ENCODE data around the gene UST. TPM values are rescaled to one million over a fixed set of nuclear protein-coding genes. Genes with fewer than 3 reads are reported as not detected.
"Not testable (repeated sequence)": the region's sequence is repeated elsewhere in the genome, so short reads cannot be mapped to it uniquely, and the experiment has no call there.

The UST gene
- total RNA-seq, 2 donors from 2014 or later = 3.5 to 6.5 TPM

DNA sequence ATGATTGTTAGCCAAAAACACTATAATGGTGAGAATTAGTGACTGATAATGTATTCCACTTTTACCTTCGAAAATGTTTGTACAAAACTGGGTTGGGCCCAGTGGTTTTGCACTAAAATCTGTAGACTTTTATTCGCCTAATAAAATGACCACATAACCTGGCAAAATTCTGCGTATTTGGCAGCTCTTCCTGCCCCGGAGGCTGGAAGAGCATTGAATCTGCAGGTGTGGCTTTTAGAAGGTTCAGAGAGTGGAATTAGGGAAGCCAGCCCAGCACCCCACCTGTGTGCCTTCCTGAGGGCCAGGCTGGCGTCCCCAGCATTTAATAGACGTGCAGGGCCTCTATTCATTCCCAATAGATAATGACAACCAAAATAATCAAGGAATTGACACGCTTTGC lies 256.7 kb downstream of the UST start:
- ATAC-seq = no peak
- intact Hi-C loops (cut with DNase I) = no loop called here
- no peak for DNase-seq

GRCh38 chr6:149004664-149005063 lies 257.8 kb downstream of the UST start:
- ATAC-seq = no peak
- no peak for DNase-seq
- intact Hi-C loops (cut with DNase I) = no loop called here

GRCh38 chr6:149006236-149006635 lies 259.4 kb downstream of the UST start:
- intact Hi-C loops (cut with DNase I); ATAC-seq; DNase-seq: not testable (repeated sequence)

DNA sequence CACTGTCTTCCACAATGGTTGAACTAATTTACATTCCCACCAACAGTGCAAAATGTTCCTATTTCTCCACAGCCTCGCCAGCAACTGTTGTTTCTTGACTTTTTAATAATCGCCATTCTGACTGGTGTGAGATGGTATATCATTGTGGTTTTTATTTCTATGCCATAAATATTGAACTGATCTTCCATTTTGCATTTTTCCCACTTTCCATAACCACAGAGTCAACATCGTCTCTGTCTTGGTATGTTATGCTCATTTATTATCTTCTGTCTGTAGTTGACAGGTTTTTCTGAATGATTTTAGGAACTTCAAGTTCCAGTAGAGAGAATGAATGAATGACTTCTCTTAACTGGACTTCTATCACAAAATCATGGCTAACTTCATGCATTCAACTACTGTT lies 259.8 kb downstream of the UST start:
- DNase-seq (no peak), ATAC-seq (no peak)
- intact Hi-C loops (cut with DNase I) = no loop called here

DNA sequence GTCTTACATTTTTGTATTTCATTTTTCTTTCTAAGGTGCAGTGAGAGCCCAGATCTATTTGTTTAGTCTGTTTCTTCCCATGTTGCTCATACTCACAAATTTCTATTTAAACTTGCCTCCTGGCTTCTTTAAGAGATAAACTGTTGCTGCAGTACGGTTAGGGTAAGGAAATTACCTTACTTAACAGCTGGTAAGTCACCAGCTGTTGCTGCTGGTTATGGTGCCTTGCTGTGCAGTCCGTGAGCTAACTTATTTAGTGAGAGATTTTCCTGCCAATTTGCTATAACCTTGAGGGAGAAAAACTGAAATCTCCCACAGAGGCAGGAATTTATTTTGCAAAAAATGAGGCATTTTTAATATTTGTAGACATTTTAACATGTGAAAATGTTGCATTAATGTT lies 261.0 kb downstream of the UST start:
- no peak for DNase-seq
- ATAC-seq = no peak
- intact Hi-C loops (cut with DNase I) = no loop called here

- DNase-seq (no peak), ATAC-seq (no peak)
- intact Hi-C loops (cut with DNase I) = no loop called here
These were observed 261.9 kb downstream of the UST start for GRCh38 chr6:149008741-149009140.

DNA sequence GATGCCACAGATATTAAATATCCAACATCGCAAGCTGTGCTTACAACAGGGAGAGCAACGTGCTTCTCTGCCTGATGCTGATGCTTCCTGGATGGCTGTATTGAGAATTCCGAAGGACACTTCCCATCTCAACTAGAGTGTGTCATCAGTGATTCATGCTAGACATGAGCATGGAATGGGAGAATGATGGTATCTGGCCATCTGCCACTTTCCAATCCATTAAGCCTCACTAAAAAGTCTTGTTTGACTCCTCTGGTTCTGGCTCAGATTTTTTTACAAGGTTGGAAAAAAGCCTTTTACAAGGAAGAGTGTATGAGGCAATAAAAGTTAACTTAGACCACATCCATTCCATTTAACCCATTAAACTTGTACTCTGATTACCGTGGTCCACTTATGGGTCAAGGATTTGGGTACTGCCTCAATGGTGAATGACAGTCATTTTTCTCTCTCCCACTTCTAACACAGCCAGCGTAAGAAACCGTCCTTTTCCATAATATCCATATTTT lies 265.3 kb downstream of the UST start:
- peak in 1 of 2 donors; percentile 60 for ATAC-seq
- DNase-seq = no peak
- intact Hi-C loops (cut with DNase I) = no loop called here

DNA sequence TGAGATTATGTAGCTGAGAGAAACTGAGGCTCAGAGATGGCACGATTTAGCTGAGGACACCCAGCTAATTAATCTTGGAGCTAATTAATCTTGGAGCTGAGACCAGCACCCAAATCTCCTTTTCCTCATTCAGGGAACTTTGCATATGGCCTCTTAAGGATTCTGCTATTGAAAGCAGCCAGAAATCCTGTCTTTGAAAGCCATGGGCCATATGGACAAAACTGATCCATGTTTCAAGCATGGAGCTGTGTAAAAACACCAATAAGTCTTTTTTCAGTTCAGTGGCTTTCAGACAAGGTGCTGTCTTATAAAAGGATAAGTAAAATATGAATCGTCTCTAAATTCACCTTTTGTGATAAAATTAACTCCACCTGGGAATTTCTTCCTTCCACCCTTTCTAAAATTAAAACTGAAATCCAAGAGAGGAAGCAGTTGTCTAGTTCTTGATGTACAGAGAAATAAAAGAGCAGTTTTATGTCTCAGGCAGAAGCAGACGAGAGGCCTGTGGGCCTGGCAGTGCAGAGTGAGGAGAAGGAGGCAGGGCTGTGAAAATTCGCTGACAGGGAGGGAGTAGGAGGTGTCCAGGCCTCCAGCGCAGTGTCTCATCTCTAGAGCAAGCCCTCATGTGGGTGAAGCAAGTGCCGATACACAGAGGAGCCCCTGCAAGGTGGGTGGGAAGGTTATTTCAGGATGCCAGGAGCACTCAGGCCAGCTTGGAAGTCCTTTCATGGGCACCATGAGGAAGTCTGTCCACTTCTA lies 266.9 kb downstream of the UST start:
- intact Hi-C loops (cut with DNase I) = no loop called here
- peak; percentile 55 to 85 for ATAC-seq
- no peak for DNase-seq

- no peak for DNase-seq
- intact Hi-C loops (cut with DNase I) = no loop called here
- ATAC-seq = peak in 1 of 2 donors; percentile 51
These were observed 268.1 kb downstream of the UST start for GRCh38 chr6:149014631-149015534.

- no peak for DNase-seq
- intact Hi-C loops (cut with DNase I) = no loop called here
- peak in 1 of 2 donors; percentile 21 for ATAC-seq
These were observed 269.0 kb downstream of the UST start for GRCh38 chr6:149015535-149016525.

- intact Hi-C loops (cut with DNase I) = no loop called here
- ATAC-seq (no peak), DNase-seq (no peak)
These were observed 269.9 kb downstream of the UST start for GRCh38 chr6:149016716-149017115.

DNA sequence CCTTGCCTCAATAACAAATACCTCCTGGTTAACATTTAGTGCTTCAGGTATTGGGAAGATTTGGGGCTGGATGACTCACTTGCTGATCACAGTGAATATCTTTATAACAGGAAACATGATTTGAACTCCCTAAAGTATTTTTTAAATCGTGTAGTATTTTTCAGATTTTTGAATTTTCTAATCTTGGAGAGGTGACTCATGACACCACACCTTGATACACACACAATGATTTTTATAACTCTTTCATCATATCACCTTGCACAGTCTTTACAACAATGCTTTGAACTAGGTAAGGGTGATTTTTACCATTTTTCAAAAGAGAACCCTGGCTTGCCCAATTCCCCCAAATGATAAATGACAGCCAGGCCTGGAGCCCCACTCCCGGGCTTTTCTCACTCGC lies 273.5 kb downstream of the UST start:
- ATAC-seq = no peak
- no peak for DNase-seq
- intact Hi-C loops (cut with DNase I) = loop anchor here in 1 of 2 donors (10.0 kb wide), 1 partner anchor 494 kb away; no protein-coding TSS in a partner anchor

GRCh38 chr6:149024361-149024760 lies 277.5 kb downstream of the UST start:
- intact Hi-C loops (cut with DNase I) = loop anchor here in 1 of 2 donors (10.0 kb wide), 1 partner anchor 490 kb away; no protein-coding TSS in a partner anchor
- ATAC-seq (no peak), DNase-seq (no peak)

GRCh38 chr6:149025061-149025460 lies 278.2 kb downstream of the UST start:
- ATAC-seq (no peak), DNase-seq (no peak)
- intact Hi-C loops (cut with DNase I) = loop anchor here (5.0 to 10.0 kb wide), 3 partner anchors 407 to 492 kb away; no protein-coding TSS in a partner anchor

GRCh38 chr6:149026530-149026942 lies 279.7 kb downstream of the UST start:
- ATAC-seq = peak; percentile 38 to 61
- intact Hi-C loops (cut with DNase I) = loop anchor here (5.0 to 10.0 kb wide), 3 partner anchors 406 to 491 kb away; no protein-coding TSS in a partner anchor
- no peak for DNase-seq

- intact Hi-C loops (cut with DNase I) = loop anchor here (5.0 to 10.0 kb wide), 3 partner anchors 405 to 490 kb away; no protein-coding TSS in a partner anchor
- no peak for DNase-seq
- ATAC-seq = no peak
These were observed 280.7 kb downstream of the UST start for GRCh38 chr6:149027484-149027883.

GRCh38 chr6:149028767-149029405 lies 282.1 kb downstream of the UST start:
- intact Hi-C loops (cut with DNase I) = loop anchor here (2.0 to 10.0 kb wide), 4 partner anchors 403 to 488 kb away; no protein-coding TSS in a partner anchor
- ATAC-seq (peak; percentile 44 to 69), DNase-seq (peak; percentile 56)
